Measurements from ENCODE around the gene PRKAG2. TPM values are rescaled to one million over a fixed set of nuclear protein-coding genes. Genes with fewer than 3 reads are reported as not detected.

PRKAG2 gene
- total and polyA plus RNA-seq, 2 of the 13 experiments (the other 11 are each of a cell fraction or from before 2014, with no cell fraction given): 0.90 to 1.3 TPM

- DNase-seq (ENCODE audit: low spot score): no peak
- TF ChIP-seq ZNF777 (CRISPR knock-in tag; IDR thresholded peaks at IDR 0.05): no peak
- TF ChIP-seq ZFP90 (CRISPR knock-in tag; IDR thresholded peaks at IDR 0.05; ENCODE audit: borderline replicate concordance): no peak
- TF ChIP-seq ZNF468 (CRISPR knock-in tag; IDR thresholded peaks at IDR 0.05): no peak
- TF ChIP-seq ZNF678 (CRISPR knock-in tag; IDR thresholded peaks at IDR 0.05): no peak
- no peak for TF ChIP-seq ZGPAT (CRISPR knock-in tag; IDR thresholded peaks at IDR 0.05)
- no peak for TF ChIP-seq TFE3 (CRISPR knock-in tag; IDR thresholded peaks at IDR 0.05)
- no peak for TF ChIP-seq CENPT (CRISPR knock-in tag; IDR thresholded peaks at IDR 0.05; ENCODE audit: low read depth)
- TF ChIP-seq E2F1 (CRISPR knock-in tag; IDR thresholded peaks at IDR 0.05): no peak
- TF ChIP-seq DBP (CRISPR knock-in tag; IDR thresholded peaks at IDR 0.05; ENCODE audit: not compliant biosample characterization): no peak
- Histone ChIP-seq H3K4me1 (ENCODE audit: insufficient read depth, low read length) (peaks cover 13% of the 10 kb centered on the region), H3K36me3 (replicated peaks in 1 of 2; ENCODE audit: control insufficient read depth in 1 of 2, insufficient read depth in 2 of 2, low read length in 2 of 2) (no peaks in the 10 kb centered on the region), H3K27me3 (ENCODE audit: control insufficient read depth in 1 of 2, insufficient read depth in 2 of 2, low read length in 2 of 2) (peaks cover 0 to 8% of the 10 kb centered on the region in 2 experiments; a peak in 3 of 5 replicates), H3K4me2 (ENCODE audit: low read depth, low read length) (no peak overlapping the region), H4K20me1 (ENCODE audit: insufficient read depth, low read length) (no peaks in the 10 kb centered on the region), H2AFZ (ENCODE audit: low read length) (no peak overlapping the region), H3K4me3 (replicated peaks in 1 of 3; ENCODE audit: insufficient read depth in 1 of 3, low read depth in 2 of 3, low read length in 3 of 3) (no peak overlapping the region), H3K27ac (ENCODE audit: extremely low read length, insufficient read depth, low read length) (no peak overlapping the region), H3K9me3 (ENCODE audit: low read length) (no peaks in the 10 kb centered on the region), H3K79me2 (ENCODE audit: insufficient read depth, low read length) (no peaks in the 10 kb centered on the region), H3K9ac (ENCODE audit: insufficient read depth, low read depth, low read length) (no peak overlapping the region)
- no peak for ATAC-seq
- POLR2A ChIA-PET: no interaction called here
- WGBS (ENCODE audit: low lambda C conversion rate): 66% methylated on average over 4 of the region's 13 CpGs
- BruUV-seq (replicated peaks): no TSS peak
- no peak for FAIRE-seq
- intact Hi-C loops (cut with micrococcal nuclease; ENCODE audit: unreplicated experiment) (no loop called here), in situ Hi-C loops (cut with HindIII; ENCODE audit: extremely low pct_ligation_motif_present, low pct_unique_long_range_greater_than_20kb) (no loop called here)
- CTCF ChIA-PET (ENCODE audit: low intra/inter-chr PET ratio, low total read pairs): no interaction called here
Measured at GRCh38 chr7:151869455-151869854, 7.5 kb downstream of the PRKAG2 start.
